D721Med (cell line): ENCODE data around the gene TMEM135.

Source experiments
- DNase-seq: peaks from one replicate; pipeline ENCODE4 v3.0.0; 2011; ENCODE audit warnings: low spot score; ENCODE audit not compliant: insufficient read length
- FAIRE-seq: peaks from 2 replicates; lab custom pipeline; 2011; peaks lifted over from hg19 to GRCh38; lab: Jason Lieb, UNC
- CTCF ChIP-seq: IDR thresholded peaks from 2 replicates; pipeline ENCODE4 v1.5.1; 2012; ENCODE audit warnings: mild to moderate bottlenecking, control low read depth; ENCODE audit not compliant: insufficient read depth; ENCODE audit errors: missing control alignments

TMEM135 gene

GRCh38 chr11:87193756-87194470, 156.2 kb downstream of the TMEM135 start:
- FAIRE-seq: no peak
- no peak for TF ChIP-seq CTCF
- no peak for DNase-seq

GRCh38 chr11:87194985-87195820, 157.5 kb downstream of the TMEM135 start:
- FAIRE-seq (no peak), DNase-seq (no peak)
- TF ChIP-seq CTCF: no peak

GRCh38 chr11:87198266-87198881, 160.6 kb downstream of the TMEM135 start:
- FAIRE-seq: no peak
- no peak for DNase-seq
- no peak for TF ChIP-seq CTCF

GRCh38 chr11:87201376-87201775, 163.6 kb downstream of the TMEM135 start:
- no peak for FAIRE-seq
- no peak for TF ChIP-seq CTCF

GRCh38 chr11:87203907-87204602, 166.3 kb downstream of the TMEM135 start:
- TF ChIP-seq CTCF: no peak
- FAIRE-seq (no peak), DNase-seq (no peak)

More at GRCh38 chr11:87201376-87201775, 163.6 kb downstream of the TMEM135 start:
- DNase-seq: no peak

- DNase-seq (no peak), FAIRE-seq (no peak)
- TF ChIP-seq CTCF: no peak
Observed at GRCh38 chr11:87212891-87213290, 175.2 kb downstream of the TMEM135 start.
